Mesenteric fat pad (tissue), 1 donor: ENCODE measurements around the gene PYGO2. TPM values are rescaled to one million over a fixed set of nuclear protein-coding genes. Genes with fewer than 3 reads are reported as not detected.
"Not testable (repeated sequence)": the region's sequence is repeated elsewhere in the genome, so short reads cannot be mapped to it uniquely, and the experiment has no call there.

Experiments
- DNase-seq: peaks from one replicate; pipeline ENCODE4 v3.0.0-alpha.2; 2020; ENCODE audit warnings: low spot score
- microRNA-seq: library from miRNA; unstranded; fragments of <30 nt; microRNA quantifications from one replicate; pipeline ENCODE4 v1.2.0, GENCODE V29; 2020; ENCODE audit warnings: borderline number of aligned reads
- total RNA-seq: library from RNA; stranded (reverse); fragmentation: NEBNext Ultra II Directional; extraction: Animal tissue kit (Norgen Biotek cat#: 25700); gene quantifications from one replicate; pipeline ENCODE4 v1.2.1, GENCODE V29; 2021
- donor health status: DM: yes; HTN: yes; CAD: no.

Gene PYGO2
- total RNA-seq, 1 donor from 2014 or later = 22.2 TPM

- no peak for DNase-seq
Measured at GRCh38 chr1:154913273-154913672, 48.3 kb downstream of the PYGO2 start.

GRCh38 chr1:154912755-154913154, 48.8 kb downstream of the PYGO2 start:
- no peak for DNase-seq

DNA sequence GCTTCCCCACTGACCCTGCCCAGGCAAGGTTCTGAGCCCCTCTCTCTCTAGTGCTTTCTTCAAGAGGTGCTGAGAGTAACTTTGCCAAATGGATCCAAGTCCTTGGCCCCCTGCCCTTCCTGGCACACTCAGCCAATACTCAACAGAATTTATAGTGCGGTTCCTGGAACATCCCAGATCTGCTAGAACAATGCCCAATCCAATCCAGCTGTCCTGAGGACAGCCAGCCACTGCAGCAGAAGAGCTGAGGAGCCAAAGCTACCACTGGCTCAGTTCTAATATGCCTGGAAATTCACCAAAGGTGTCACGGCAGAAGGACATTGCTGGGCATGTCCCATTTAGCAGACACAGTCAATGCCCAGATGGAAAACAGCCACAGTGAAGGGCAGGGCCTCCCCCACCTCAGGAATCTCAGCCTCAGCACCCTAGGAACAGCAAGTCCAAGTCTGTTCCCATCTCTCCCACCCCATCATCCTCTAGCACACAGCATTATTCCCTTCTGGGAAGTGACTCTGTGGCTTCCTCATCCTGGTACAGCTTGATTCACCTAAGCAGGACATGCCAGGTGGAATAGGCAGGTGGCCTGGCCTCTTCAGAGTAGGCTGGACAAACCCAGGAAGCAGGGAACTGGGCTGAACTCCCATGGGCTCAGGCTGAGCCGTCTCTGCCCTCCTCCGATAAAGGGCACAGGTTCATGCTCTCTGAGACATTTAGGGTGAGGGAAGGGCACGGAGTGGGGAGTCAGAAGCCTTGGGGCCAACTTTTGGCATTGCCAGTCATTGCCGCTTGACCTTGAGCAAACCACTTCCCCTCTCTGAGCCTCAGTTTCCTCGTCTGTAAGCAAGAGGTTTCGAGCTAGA, 49.7 kb downstream of the PYGO2 start:
- peak; percentile 82 for DNase-seq

- peak; percentile 49 for DNase-seq
Measured at GRCh38 chr1:154910851-154911250, 50.7 kb downstream of the PYGO2 start.

GRCh38 chr1:154908937-154909336, 52.6 kb downstream of the PYGO2 start:
- peak; percentile 68 for DNase-seq

DNA sequence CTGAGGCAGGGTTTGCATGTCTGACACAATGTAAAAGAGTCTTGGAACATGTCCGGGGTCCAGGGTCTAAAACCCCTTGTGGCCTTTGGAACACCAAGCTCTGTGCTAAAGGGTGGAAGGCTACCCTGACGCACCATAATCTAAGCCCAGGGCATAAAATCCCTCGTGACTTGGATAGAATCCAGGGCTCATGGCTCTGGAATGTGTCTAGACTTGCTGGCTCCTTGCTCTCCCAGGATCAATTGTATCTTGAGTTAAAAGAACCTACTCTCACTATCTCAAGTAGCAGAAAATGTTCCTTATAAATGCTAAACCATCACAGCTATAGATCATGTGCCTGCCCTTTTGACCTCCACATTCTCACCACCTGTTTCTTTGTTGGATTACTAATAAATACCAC, 53.5 kb downstream of the PYGO2 start:
- not testable (repeated sequence) for DNase-seq

Small RNAs within 50 kb of the gene (microRNA-seq; reads per million reads assigned to microRNA genes)
- gene MIR4258 = not detected

Other genes starting within 250 kb of the PYGO2 start
- gene KCNN3, start 91.5 kb downstream of the PYGO2 start, total RNA-seq = 0.96 TPM
- 31.2 TPM for gene PMVK, start 25.1 kb downstream of the PYGO2 start, total RNA-seq
- gene PBXIP1, start 5.7 kb downstream of the PYGO2 start, total RNA-seq = 43.5 TPM
- 199 TPM for gene SHC1, start 9.0 kb upstream of the PYGO2 start, total RNA-seq
- 41.2 TPM for gene CKS1B, start 12.9 kb upstream of the PYGO2 start, total RNA-seq
- gene FLAD1, start 21.6 kb upstream of the PYGO2 start, total RNA-seq = 43.7 TPM
- not detected for gene LENEP, start 31.8 kb upstream of the PYGO2 start, total RNA-seq
- gene ZBTB7B, start 41.0 kb upstream of the PYGO2 start, total RNA-seq = 80.4 TPM
- gene DCST2, start 72.0 kb upstream of the PYGO2 start, total RNA-seq = 0.87 TPM
- not detected for gene DCST1, start 72.0 kb upstream of the PYGO2 start, total RNA-seq
- gene ADAM15, start 89.5 kb upstream of the PYGO2 start, total RNA-seq = 176 TPM
- 3.1 TPM for gene EFNA4, start 102.0 kb upstream of the PYGO2 start, total RNA-seq
- gene EFNA3, start 117.1 kb upstream of the PYGO2 start, total RNA-seq = 0.58 TPM
- 17.8 TPM for gene EFNA1, start 166.1 kb upstream of the PYGO2 start, total RNA-seq
- 30.2 TPM for gene SLC50A1, start 174.1 kb upstream of the PYGO2 start, total RNA-seq
- gene DPM3, start 178.7 kb upstream of the PYGO2 start, total RNA-seq = 76.2 TPM
- gene KRTCAP2, start 211.5 kb upstream of the PYGO2 start, total RNA-seq = 155 TPM
- 0.22 TPM for gene TRIM46, start 212.1 kb upstream of the PYGO2 start, total RNA-seq
- gene THBS3, start 246.1 kb upstream of the PYGO2 start, total RNA-seq = 17.9 TPM
- 40.0 TPM for gene MTX1, start 246.9 kb upstream of the PYGO2 start, total RNA-seq